DND-41 (cell line): ENCODE measurements around the gene SCGB3A1.

ENCODE experiments used
- ATAC-seq: fragments of 200-7000 bp; cut with Tn5 transposase; 3 replicates; pipeline ENCODE4 v1.9.1; 2021; ENCODE audit warnings: low read depth; ENCODE audit not compliant: insufficient read depth
- DNase-seq: peaks from one replicate; pipeline ENCODE4 v3.0.0-alpha.2; 2020
- H2AFZ ChIP-seq: 2 replicates; pipeline ENCODE4 v1.6.0; 2012; ENCODE audit warnings: low read depth, low read length
- H3K27ac ChIP-seq: 2 replicates; pipeline ENCODE4 v1.5.1; 2012; ENCODE audit warnings: low read length, inconsistent platforms
- H3K27me3 ChIP-seq: fragments of 200-600 bp; sonication (generic); 2 replicates; pipeline ENCODE4 v1.6.0; 2012; ENCODE audit warnings: low read length, mild to moderate bottlenecking, inconsistent platforms; ENCODE audit not compliant: insufficient read depth, poor library complexity
- H3K36me3 ChIP-seq: 2 replicates; pipeline ENCODE4 v1.5.1; 2012; ENCODE audit warnings: low read length, inconsistent platforms; ENCODE audit not compliant: insufficient read depth
- H3K4me1 ChIP-seq: 2 replicates; pipeline ENCODE4 v1.5.1; 2012; ENCODE audit warnings: mild to moderate bottlenecking, low read length; ENCODE audit not compliant: insufficient read depth
- H3K4me2 ChIP-seq: 2 replicates; pipeline ENCODE4 v1.6.0; 2012; ENCODE audit warnings: mild to moderate bottlenecking, moderate library complexity, low read length, inconsistent platforms; ENCODE audit not compliant: insufficient read depth
- H3K4me3 ChIP-seq, 2 experiments: fragments of 200-600 bp in 1 of 2; shearing (Covaris generic) in 1 of 2; 2 replicates each; pipeline ENCODE4 v1.5.1; 2012 to 2016; ENCODE audit warnings: inconsistent platforms in 2 of 2, low read length in 2 of 2, mild to moderate bottlenecking in 2 of 2, low read depth in 1 of 2, moderate library complexity in 1 of 2
- H3K79me2 ChIP-seq: 2 replicates; pipeline ENCODE4 v1.6.0; 2012; ENCODE audit warnings: low read length, inconsistent platforms; ENCODE audit not compliant: insufficient read depth
- H3K9ac ChIP-seq: 2 replicates; pipeline ENCODE4 v1.6.0; 2012; ENCODE audit warnings: low read depth, mild to moderate bottlenecking, inconsistent platforms, low read length, moderate library complexity
- H3K9me3 ChIP-seq: 2 replicates; pipeline ENCODE4 v1.5.1; 2012; ENCODE audit warnings: low read length, moderate library complexity, mild to moderate bottlenecking, inconsistent platforms; ENCODE audit not compliant: insufficient read depth, severe bottlenecking
- H4K20me1 ChIP-seq: 2 replicates; pipeline ENCODE4 v1.6.0; 2012; ENCODE audit warnings: low read length; ENCODE audit not compliant: insufficient read depth
- CTCF ChIP-seq: IDR thresholded peaks from 2 replicates; pipeline ENCODE4 v1.5.1; 2012; ENCODE audit warnings: borderline replicate concordance, low read length, moderate library complexity, mild to moderate bottlenecking; ENCODE audit not compliant: poor library complexity, severe bottlenecking; ENCODE audit errors: extremely low read depth
- EZH2 ChIP-seq: IDR thresholded peaks from 3 replicates; pipeline ENCODE4 v1.6.1; 2012; ENCODE audit warnings: borderline replicate concordance, low read depth, mild to moderate bottlenecking, moderate library complexity, low read length, inconsistent platforms; ENCODE audit not compliant: severe bottlenecking

Gene SCGB3A1

DNA sequence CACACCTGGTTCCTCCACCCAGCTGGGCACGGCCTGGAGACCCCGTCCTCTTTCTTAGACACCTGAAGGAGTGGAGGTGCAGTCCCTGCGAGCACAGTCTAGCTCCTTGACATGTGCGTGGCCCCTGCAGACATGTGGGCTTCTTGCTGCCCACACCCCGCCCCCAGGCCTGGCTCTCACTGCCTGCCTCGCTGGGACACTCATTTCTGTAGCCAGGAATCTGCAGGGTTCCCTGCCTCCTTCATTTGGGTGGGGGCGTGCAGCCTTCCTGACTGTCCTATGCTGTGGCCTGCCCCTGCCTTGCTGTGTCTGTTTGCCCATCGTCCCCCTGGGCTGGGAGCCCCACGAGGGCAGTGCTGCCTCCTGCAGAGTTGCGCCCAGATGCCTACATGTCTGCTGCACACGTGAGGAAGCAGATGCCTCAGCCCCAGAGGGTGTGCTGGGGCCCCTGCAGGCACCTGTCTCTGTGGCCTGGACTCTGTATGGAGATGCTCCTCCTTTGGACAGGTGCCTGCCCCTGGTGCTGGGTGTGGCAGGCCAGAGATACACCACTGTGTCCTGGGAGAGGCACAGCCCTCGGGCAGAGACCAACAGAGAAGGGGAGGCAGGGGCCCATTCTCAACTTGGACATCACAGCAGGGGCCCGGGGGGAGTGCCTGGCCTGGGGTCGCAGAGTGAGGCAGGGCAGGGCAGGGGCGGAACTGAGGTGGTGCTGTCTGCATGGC lies 35.5 kb upstream of the SCGB3A1 start:
- Histone ChIP-seq H3K79me2 (no peaks in the 10 kb centered on the region), H3K4me2 (no peak overlapping the region), H3K9me3 (no peaks in the 10 kb centered on the region), H3K9ac (no peak overlapping the region), H3K36me3 (no peaks in the 10 kb centered on the region), H3K27me3 (no peaks in the 10 kb centered on the region), H3K4me3 (no peak overlapping the region), H2AFZ (no peak overlapping the region), H3K4me1 (peaks cover 4% of the 10 kb centered on the region), H3K27ac (no peak overlapping the region), H4K20me1 (peaks cover 6% of the 10 kb centered on the region; the same call in 1 of the 2 replicates)
- no peak for TF ChIP-seq EZH2
- TF ChIP-seq CTCF = no peak
- no peak for ATAC-seq
- no peak for DNase-seq

GRCh38 chr5:180625791-180626660 lies 34.7 kb upstream of the SCGB3A1 start:
- no peak overlapping the region for H3K9ac ChIP-seq
- H3K4me1 ChIP-seq = peaks cover 4% of the 10 kb centered on the region
- TF ChIP-seq EZH2 (no peak), CTCF (no peak)

GRCh38 chr5:180625125-180625790 lies 34.0 kb upstream of the SCGB3A1 start:
- TF ChIP-seq EZH2 (no peak), CTCF (no peak)
- H3K9ac ChIP-seq = no peak overlapping the region
- H2AFZ ChIP-seq = no peak overlapping the region
- H3K4me2 ChIP-seq = no peak overlapping the region
- H3K4me1 ChIP-seq = peaks cover 4% of the 10 kb centered on the region
- no peaks in the 10 kb centered on the region for H3K79me2 ChIP-seq
- H3K4me3 ChIP-seq = no peak overlapping the region
- H3K36me3 ChIP-seq = no peaks in the 10 kb centered on the region
- H3K27ac ChIP-seq = no peak overlapping the region
- no peaks in the 10 kb centered on the region for H3K27me3 ChIP-seq
- H3K9me3 ChIP-seq = no peaks in the 10 kb centered on the region
- ATAC-seq (no peak), DNase-seq (no peak)
- H4K20me1 ChIP-seq = peaks cover 6% of the 10 kb centered on the region; the same call in 1 of the 2 replicates

More at GRCh38 chr5:180625791-180626660, 34.7 kb upstream of the SCGB3A1 start:
- DNase-seq = no peak
- Histone ChIP-seq H4K20me1 (peaks cover 6% of the 10 kb centered on the region; the same call in 1 of the 2 replicates), H3K36me3 (no peaks in the 10 kb centered on the region), H2AFZ (no peak overlapping the region), H3K79me2 (no peaks in the 10 kb centered on the region), H3K27me3 (no peaks in the 10 kb centered on the region), H3K4me2 (no peak overlapping the region), H3K27ac (no peak overlapping the region), H3K4me3 (no peak overlapping the region), H3K9me3 (no peaks in the 10 kb centered on the region)
- ATAC-seq = no peak
